ENCODE data around the gene TTYH3.
"Not testable (repeated sequence)": the region's sequence is repeated elsewhere in the genome, so short reads cannot be mapped to it uniquely, and the experiment has no call there.

The TTYH3 gene

GRCh38 chr7:2666588-2667250 lies 34.9 kb downstream of the TTYH3 start:
- no peak for DNase-seq

GRCh38 chr7:2667843-2668242 lies 36.1 kb downstream of the TTYH3 start:
- no peak for DNase-seq

- DNase-seq, result no peak
These were observed 36.6 kb downstream of the TTYH3 start for GRCh38 chr7:2668401-2668800.

GRCh38 chr7:2670171-2670570 lies 38.4 kb downstream of the TTYH3 start:
- DNase-seq, result no peak

GRCh38 chr7:2670720-2671391 lies 39.1 kb downstream of the TTYH3 start:
- DNase-seq, result peak; percentile 82

GRCh38 chr7:2673214-2673613 lies 41.4 kb downstream of the TTYH3 start:
- DNase-seq, result not testable (repeated sequence)

GRCh38 chr7:2673934-2674333 lies 42.1 kb downstream of the TTYH3 start:
- no peak for DNase-seq

GRCh38 chr7:2675256-2675764 lies 43.5 kb downstream of the TTYH3 start:
- DNase-seq, result no peak

- DNase-seq, result not testable (repeated sequence)
These were observed 44.8 kb downstream of the TTYH3 start for GRCh38 chr7:2676576-2676975.

GRCh38 chr7:2678454-2678853 lies 46.7 kb downstream of the TTYH3 start:
- not testable (repeated sequence) for DNase-seq

GRCh38 chr7:2679135-2680127 lies 47.6 kb downstream of the TTYH3 start:
- peak; percentile 64 for DNase-seq

GRCh38 chr7:2680256-2680655 lies 48.5 kb downstream of the TTYH3 start:
- DNase-seq, result no peak

- DNase-seq, result peak; percentile 78
These were observed 49.2 kb downstream of the TTYH3 start for GRCh38 chr7:2680792-2681490.

GRCh38 chr7:2681929-2682799 lies 50.4 kb downstream of the TTYH3 start:
- no peak for DNase-seq

GRCh38 chr7:2684501-2684900 lies 52.7 kb downstream of the TTYH3 start:
- no peak for DNase-seq

GRCh38 chr7:2686101-2686500 lies 54.3 kb downstream of the TTYH3 start:
- DNase-seq, result no peak

- no peak for DNase-seq
These were observed 55.6 kb downstream of the TTYH3 start for GRCh38 chr7:2687338-2687869.

GRCh38 chr7:2687881-2688318 lies 56.1 kb downstream of the TTYH3 start, which contains the start of gene AMZ1:
Gene AMZ1 (plus strand): TSS chr7:2688202. CDS start chr7:2700452, 12,250 bp downstream.
- no peak for DNase-seq

GRCh38 chr7:2688409-2689342 lies 56.9 kb downstream of the TTYH3 start:
- peak; percentile 47 for DNase-seq

- no peak for DNase-seq
These were observed 57.6 kb downstream of the TTYH3 start for GRCh38 chr7:2689343-2689847.
